GM13977 (cell line): ENCODE data around the gene CCNT2.
"Not testable (repeated sequence)": the region's sequence is repeated elsewhere in the genome, so short reads cannot be mapped to it uniquely, and the experiment has no call there.

Source experiments
- DNase-seq: peaks from one replicate; pipeline ENCODE4 v3.0.0; 2012; ENCODE audit warnings: low spot score
- in situ Hi-C: fragments of 300-500 bp; cut with MboI; formaldehyde crosslinking; loops from one replicate; pipeline ENCODE4 v1.12.0; 2022; ENCODE audit warnings: low sequenced_read_pairs, low pct_unique_long_range_greater_than_20kb, mixed read lengths, inconsistent platforms; ENCODE audit not compliant: unreplicated experiment
- TF ChIP-seq, protein P1 (sequence below): IDR thresholded peaks from 2 replicates; pipeline ENCODE4 v1.5.1; 2012; ENCODE audit warnings: mild to moderate bottlenecking, control low read depth; ENCODE audit not compliant: insufficient read depth; ENCODE audit errors: extremely low read depth, missing control alignments

CCNT2 gene

DNA sequence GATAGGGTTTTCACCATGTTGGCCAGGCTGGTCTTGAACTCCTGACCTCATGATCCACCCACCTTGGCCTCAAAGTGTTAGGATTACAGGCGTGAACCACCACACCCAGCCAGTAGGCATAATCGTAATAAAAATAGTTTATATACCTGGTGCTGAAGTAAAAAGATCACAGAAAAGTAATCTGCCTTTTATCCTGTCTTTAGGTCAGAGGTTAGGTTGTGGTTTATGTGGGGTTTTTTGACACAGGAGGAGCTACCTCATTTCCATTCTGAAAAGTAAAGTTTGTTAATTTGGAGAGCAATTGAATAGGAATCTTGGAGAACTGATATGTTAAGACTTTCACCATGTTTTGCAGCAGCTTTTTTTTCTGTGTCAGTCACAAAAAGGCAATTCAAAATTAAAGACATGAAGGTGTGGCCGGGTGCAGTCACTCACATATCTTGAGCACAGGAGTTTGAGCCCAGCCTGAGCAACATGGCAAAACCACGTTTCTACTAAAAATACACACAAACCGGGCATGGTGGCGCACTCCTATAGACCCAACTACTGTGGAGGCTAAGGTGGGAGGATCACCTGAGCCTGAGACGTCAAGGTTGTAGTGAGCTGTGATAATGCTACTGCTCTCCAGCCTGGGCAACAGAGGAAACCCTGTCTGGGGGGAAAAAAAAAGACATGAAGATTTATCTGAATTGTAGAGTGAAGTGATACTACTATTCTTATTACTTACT lies 31.5 kb downstream of the CCNT2 start:
- no peak for DNase-seq
- in situ Hi-C loops: no loop called here
- TF ChIP-seq, protein P1, sequence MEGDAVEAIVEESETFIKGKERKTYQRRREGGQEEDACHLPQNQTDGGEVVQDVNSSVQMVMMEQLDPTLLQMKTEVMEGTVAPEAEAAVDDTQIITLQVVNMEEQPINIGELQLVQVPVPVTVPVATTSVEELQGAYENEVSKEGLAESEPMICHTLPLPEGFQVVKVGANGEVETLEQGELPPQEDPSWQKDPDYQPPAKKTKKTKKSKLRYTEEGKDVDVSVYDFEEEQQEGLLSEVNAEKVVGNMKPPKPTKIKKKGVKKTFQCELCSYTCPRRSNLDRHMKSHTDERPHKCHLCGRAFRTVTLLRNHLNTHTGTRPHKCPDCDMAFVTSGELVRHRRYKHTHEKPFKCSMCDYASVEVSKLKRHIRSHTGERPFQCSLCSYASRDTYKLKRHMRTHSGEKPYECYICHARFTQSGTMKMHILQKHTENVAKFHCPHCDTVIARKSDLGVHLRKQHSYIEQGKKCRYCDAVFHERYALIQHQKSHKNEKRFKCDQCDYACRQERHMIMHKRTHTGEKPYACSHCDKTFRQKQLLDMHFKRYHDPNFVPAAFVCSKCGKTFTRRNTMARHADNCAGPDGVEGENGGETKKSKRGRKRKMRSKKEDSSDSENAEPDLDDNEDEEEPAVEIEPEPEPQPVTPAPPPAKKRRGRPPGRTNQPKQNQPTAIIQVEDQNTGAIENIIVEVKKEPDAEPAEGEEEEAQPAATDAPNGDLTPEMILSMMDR: no peak

DNA sequence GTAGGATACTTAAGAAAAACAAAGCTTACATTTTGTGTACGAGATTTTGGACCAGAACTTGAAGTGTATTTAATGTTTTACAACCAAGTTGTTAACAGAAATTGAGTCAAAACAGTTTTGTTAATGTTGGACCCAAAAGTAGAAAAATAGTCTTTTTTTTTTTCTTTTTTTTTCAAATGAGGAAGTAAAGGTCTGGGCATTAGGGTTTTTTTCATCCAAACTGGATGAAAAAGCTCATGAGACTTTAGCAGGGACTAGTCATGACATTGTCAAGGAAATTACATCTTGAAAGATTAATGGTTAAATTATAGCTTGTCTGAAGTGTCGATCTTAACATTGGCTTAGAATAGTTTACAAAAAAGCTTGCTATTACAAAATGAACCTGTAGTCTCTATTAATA lies 32.3 kb downstream of the CCNT2 start:
- TF ChIP-seq, protein P1: no peak
- in situ Hi-C loops: no loop called here
- no peak for DNase-seq

DNA sequence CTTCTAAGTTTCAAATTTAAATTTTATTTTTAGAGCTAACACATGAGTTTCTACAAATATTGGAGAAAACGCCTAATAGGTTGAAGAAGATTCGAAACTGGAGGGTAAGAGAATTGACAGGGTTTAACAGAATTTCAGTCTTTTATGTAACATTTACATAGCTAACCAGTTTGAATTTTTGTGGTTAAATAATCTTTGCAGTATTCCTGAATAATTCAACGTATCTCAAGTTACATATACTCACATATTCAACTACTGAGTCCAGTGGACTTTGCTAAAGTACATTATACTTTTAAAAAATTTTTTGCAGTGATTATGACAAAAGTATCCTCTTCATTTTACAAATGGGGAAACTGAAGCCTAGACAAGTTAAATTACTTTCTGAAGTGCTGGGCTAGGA lies 34.0 kb downstream of the CCNT2 start:
- TF ChIP-seq, protein P1: no peak
- in situ Hi-C loops: no loop called here
- DNase-seq: no peak

DNA sequence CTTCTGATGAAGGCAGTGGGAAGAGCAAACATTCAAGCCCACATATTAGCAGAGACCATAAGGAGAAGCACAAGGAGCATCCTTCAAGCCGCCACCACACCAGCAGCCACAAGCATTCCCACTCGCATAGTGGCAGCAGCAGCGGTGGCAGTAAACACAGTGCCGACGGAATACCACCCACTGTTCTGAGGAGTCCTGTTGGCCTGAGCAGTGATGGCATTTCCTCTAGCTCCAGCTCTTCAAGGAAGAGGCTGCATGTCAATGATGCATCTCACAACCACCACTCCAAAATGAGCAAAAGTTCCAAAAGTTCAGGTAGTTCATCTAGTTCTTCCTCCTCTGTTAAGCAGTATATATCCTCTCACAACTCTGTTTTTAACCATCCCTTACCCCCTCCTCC lies 35.4 kb downstream of the CCNT2 start:
- no peak for DNase-seq
- in situ Hi-C loops: no loop called here
- TF ChIP-seq, protein P1: no peak

DNA sequence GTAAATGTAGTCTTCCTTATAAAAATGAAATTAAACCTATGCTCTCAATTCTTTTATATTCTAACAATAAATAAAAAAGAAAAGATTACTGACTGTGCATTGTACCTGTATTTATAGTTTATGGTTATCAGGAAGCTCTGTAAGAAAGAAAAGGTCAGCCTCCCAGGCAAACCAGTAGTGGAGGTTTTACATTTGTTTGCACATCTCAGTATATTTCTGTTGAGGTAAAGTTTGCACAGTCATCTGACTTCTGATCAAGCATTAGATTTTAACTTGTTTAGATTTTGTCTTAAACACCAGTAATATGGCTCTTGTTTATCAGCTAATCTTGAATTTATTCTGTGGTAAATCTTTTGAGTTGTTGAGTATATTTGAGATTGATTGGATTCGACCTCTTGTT lies 37.1 kb downstream of the CCNT2 start:
- in situ Hi-C loops: no loop called here
- DNase-seq: no peak
- TF ChIP-seq, protein P1: no peak

DNA sequence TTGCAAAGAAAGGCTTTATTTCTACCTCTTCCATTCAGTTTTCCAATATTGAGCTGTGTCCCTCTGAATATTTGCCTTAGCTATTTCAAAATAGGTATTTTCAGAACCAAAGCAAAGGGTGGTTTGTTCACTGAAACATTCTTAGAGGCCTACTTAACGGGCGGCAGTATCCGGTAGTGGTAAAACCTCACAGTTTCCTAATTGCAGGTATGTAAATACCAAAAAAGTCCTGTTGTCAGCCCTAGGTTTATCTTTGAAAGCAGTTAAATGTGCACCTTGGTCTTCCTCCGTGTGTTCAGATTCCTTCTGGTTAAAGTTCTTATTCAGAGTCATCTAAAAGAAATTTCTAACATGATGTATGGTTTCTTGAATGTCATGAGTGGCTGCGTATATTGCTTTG lies 38.9 kb downstream of the CCNT2 start:
- DNase-seq: no peak
- TF ChIP-seq, protein P1: no peak
- in situ Hi-C loops: no loop called here

DNA sequence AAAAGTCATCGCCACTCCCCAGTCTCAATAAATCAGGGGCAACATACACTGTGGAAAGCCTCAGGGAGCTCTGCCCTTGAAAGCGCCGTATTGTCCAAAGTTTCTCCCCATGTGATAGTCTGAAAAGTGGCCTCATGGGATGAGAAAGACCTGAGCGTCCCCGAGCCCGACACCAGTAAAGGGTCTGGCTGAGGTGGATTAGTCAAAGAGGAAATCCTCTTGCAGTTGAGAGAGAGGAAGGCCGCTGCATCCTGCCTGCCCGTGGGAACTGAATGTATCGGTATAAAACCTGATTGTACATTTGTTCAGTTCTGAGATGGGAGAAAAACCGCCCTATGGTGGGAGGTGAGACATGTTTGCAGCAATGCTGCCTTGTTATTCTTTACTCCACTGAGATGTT lies 48.5 kb downstream of the CCNT2 start:
- in situ Hi-C loops, DNase-seq: not testable (repeated sequence)
